Activated T-cell treated with anti-CD3 and anti-CD28 coated beads, Interleukin-2, amount 50 U/mL, for 4 hours (primary cell): ENCODE data around the gene KCTD21. TPM values are rescaled to one million over a fixed set of nuclear protein-coding genes. Genes with fewer than 3 reads are reported as not detected.
"Not testable (repeated sequence)": the region's sequence is repeated elsewhere in the genome, so short reads cannot be mapped to it uniquely, and the experiment has no call there.

Source experiments
- ATAC-seq, 2 donors: fragments of 200-7000 bp; cut with Tn5 transposase; one replicate each; pipeline ENCODE4 v1.10.0; 2021
- DNase-seq: peaks from one replicate; pipeline ENCODE4 v3.0.0-alpha.2; 2020
- H3K27me3 Mint-ChIP-seq: one replicate; pipeline ENCODE4 v1.8.0; 2021; ENCODE audit warnings: low read depth, mixed read lengths
- H3K36me3 Mint-ChIP-seq: one replicate; pipeline ENCODE4 v1.8.0; 2022; ENCODE audit warnings: mixed read lengths; ENCODE audit not compliant: insufficient read depth
- H3K4me1 Mint-ChIP-seq: one replicate; pipeline ENCODE4 v1.8.0; 2021; ENCODE audit warnings: low read depth, mixed read lengths
- H3K4me3 Mint-ChIP-seq: one replicate; pipeline ENCODE4 v1.8.0; 2021; ENCODE audit warnings: mild to moderate bottlenecking, moderate library complexity, mixed read lengths
- H3K9me3 Mint-ChIP-seq: one replicate; pipeline ENCODE4 v1.8.0; 2021; ENCODE audit warnings: mixed read lengths
- total RNA-seq, 3 donors: library from RNA; stranded (reverse); gene quantifications; one replicate each; pipeline ENCODE4 v1.2.1, GENCODE V29; 2021

Gene KCTD21
- total RNA-seq, 3 donors from 2014 or later: 3.2 to 5.4 (median 4.3) TPM

DNA sequence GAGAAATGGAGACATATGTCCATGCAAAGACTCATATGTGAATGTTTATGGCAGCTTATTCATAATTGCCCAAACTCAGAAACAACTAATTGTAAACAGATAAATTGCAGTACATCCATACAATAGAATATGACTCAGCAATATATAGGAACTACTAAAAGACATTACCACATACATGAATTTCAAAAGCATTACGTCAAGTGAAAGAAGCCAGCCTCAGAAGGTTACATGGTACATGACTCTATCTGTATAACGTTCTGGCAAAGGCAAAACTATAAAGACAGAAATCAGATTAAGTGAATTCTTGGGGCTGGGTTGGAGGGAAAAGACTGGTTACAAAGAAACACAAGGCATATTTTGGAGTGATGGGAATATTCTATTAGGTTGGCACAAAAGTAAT, 7.2 kb downstream of the KCTD21 start:
- peaks cover 4% of the 10 kb centered on the region for H3K9me3 Mint-ChIP-seq
- ATAC-seq (no peak), DNase-seq (no peak)
- H3K36me3 Mint-ChIP-seq: peaks cover 19% of the 10 kb centered on the region
- H3K4me1 Mint-ChIP-seq: no peaks in the 10 kb centered on the region
- H3K4me3 Mint-ChIP-seq: no peak overlapping the region
- H3K27me3 Mint-ChIP-seq: no peaks in the 10 kb centered on the region

DNA sequence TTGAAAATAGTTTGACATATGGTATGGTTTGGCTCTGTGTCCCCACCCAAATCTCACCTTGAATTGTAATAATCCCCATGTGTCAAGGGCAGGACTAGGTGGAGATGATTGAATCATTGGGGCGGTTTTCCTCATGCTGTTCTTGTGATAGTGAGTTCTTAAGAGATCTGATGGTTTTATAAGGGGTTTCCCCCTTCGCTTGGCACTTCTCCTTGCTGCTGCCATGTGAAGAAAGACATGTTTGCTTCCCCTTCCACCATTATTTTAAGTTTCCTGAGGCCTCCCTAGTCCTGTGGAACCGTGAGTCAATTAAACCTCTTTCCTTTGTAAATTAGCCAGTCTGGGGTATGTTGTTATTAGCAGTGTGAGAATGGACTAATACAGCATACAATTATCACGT, 7.7 kb downstream of the KCTD21 start:
- no peak for ATAC-seq
- H3K4me3 Mint-ChIP-seq: no peak overlapping the region
- DNase-seq: no peak
- H3K36me3 Mint-ChIP-seq: peaks cover 19% of the 10 kb centered on the region
- H3K9me3 Mint-ChIP-seq: peaks cover 4% of the 10 kb centered on the region
- H3K4me1 Mint-ChIP-seq: no peaks in the 10 kb centered on the region
- no peaks in the 10 kb centered on the region for H3K27me3 Mint-ChIP-seq

DNA sequence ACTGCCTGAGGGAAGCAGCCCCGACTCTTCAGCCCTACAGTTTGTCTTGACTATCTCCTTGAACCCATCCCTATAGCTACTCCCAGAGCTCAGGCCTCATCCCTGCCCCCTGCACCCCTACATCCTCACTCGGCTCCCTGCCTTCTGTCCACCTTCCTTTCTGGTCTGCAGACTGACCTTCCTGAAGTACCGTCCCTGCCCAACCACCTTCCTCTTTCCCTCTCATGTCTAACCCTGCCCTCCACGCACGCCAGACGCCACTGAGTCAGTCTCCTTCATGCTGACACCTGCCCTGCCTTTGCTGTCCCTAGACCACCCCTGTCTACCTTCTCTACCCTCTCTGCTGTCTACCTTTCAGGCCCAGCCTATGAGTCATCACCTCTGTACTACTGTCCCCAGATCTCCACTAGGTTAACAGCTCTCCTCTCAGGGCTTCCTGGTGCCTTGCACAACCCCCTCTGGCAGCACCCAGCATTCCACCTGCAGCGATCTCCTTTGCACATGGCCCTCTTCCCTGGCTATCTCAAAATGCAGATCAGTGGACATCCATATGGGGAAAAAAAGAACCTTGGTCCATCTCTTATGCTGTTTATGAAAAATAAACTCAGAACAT, 8.9 kb downstream of the KCTD21 start:
- Mint-ChIP-seq H3K4me1 (no peaks in the 10 kb centered on the region), H3K36me3 (peaks cover 19% of the 10 kb centered on the region), H3K9me3 (peaks cover 4% of the 10 kb centered on the region), H3K4me3 (no peak overlapping the region), H3K27me3 (no peaks in the 10 kb centered on the region)
- ATAC-seq: no peak
- no peak for DNase-seq

DNA sequence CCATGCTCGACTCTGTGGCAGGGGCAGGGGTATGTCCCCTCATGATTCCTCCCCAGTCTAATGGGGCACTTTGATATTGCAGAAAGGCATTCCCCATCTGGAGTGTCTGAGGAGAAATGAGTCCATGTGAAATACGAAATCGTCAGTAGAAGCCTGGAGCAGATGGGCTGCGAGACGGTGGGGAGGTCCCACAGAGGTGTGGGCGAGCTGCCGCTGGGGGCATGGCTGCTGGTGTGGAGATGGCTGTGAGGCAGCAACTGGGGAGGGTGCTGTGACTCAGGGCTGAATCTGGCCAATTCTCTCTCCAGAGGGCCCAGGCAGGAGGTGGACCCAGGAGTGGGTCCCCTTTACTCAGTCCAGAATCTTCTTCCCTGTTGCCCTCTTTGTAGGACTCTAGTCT, 11.2 kb downstream of the KCTD21 start:
- H3K4me3 Mint-ChIP-seq: no peak overlapping the region
- H3K36me3 Mint-ChIP-seq: peaks cover 33% of the 10 kb centered on the region
- no peak for ATAC-seq
- no peak for DNase-seq
- H3K27me3 Mint-ChIP-seq: no peaks in the 10 kb centered on the region
- H3K9me3 Mint-ChIP-seq: peaks cover 4% of the 10 kb centered on the region
- H3K4me1 Mint-ChIP-seq: no peaks in the 10 kb centered on the region

DNA sequence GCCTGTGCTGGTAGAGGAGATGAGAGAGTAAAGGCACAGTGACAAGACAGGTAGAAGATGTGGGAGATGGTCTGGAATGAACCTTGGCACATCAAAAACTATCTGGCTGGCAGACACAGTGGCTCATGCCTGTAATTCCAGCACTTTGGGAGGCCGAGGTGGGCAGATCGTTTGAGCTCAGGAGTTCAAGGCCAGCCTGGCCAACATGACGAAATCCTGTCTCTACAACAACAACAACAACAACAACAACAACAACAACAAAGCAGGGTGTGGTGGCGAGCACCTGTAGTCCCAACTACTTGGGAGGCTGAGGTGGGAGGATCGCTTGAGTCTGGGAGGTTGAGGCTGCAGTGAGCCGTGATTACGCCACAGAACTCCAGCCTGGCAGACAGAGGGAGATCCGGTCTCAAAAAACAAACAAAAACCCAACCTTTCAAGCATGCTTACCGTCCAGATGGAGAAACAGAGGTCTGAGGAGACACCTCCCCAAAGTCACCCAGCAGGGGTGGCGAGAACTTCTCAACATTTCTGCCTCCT, 11.8 kb downstream of the KCTD21 start:
- H3K9me3 Mint-ChIP-seq: peaks cover 4% of the 10 kb centered on the region
- no peaks in the 10 kb centered on the region for H3K4me1 Mint-ChIP-seq
- no peak overlapping the region for H3K4me3 Mint-ChIP-seq
- no peak for ATAC-seq
- no peak for DNase-seq
- H3K36me3 Mint-ChIP-seq: peaks cover 33% of the 10 kb centered on the region
- no peaks in the 10 kb centered on the region for H3K27me3 Mint-ChIP-seq

DNA sequence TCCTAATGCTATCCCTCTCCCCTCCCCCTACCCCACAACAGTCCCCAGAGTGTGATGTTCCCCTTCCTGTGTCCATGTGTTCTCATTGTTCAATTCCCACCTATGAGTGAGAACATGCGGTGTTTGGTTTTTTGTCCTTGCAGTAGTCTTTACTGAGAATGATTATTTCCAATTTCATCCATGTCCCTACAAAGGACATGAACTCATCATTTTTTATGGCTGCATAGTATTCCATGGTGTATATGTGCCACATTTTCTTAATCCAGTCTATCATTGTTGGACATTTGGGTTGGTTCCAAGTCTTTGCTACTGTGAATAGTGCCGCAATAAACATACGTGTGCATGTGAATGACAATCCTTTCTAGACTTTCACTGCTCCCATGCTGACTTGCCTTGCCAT, 12.6 kb downstream of the KCTD21 start:
- H3K9me3 Mint-ChIP-seq, DNase-seq, H3K4me1 Mint-ChIP-seq, ATAC-seq, H3K4me3 Mint-ChIP-seq, H3K27me3 Mint-ChIP-seq: not testable (repeated sequence)
- peaks cover 29% of the 10 kb centered on the region for H3K36me3 Mint-ChIP-seq

DNA sequence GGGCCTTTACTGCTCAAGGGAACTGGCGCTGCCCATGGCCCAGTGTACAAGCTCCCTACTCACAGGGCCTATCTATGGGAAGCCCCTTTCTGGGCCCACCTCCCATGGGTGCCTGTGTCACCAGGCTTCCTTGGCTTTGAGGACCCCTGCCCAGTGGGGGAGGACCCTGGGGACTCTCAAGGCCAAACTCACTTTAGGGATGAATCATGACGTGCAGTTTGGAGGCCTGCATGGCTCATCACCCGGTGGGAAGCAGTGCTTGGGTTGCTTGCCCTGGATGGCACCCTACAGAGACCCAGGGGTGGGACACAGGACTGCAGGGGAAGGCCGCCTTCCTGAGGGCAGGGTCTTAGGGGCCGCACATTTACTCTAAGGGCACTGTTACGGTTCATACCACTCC, 16.5 kb downstream of the KCTD21 start:
- ATAC-seq: no peak
- no peaks in the 10 kb centered on the region for H3K9me3 Mint-ChIP-seq
- H3K27me3 Mint-ChIP-seq: no peaks in the 10 kb centered on the region
- DNase-seq: no peak
- peaks cover 26% of the 10 kb centered on the region for H3K36me3 Mint-ChIP-seq
- no peaks in the 10 kb centered on the region for H3K4me1 Mint-ChIP-seq
- H3K4me3 Mint-ChIP-seq: no peak overlapping the region

DNA sequence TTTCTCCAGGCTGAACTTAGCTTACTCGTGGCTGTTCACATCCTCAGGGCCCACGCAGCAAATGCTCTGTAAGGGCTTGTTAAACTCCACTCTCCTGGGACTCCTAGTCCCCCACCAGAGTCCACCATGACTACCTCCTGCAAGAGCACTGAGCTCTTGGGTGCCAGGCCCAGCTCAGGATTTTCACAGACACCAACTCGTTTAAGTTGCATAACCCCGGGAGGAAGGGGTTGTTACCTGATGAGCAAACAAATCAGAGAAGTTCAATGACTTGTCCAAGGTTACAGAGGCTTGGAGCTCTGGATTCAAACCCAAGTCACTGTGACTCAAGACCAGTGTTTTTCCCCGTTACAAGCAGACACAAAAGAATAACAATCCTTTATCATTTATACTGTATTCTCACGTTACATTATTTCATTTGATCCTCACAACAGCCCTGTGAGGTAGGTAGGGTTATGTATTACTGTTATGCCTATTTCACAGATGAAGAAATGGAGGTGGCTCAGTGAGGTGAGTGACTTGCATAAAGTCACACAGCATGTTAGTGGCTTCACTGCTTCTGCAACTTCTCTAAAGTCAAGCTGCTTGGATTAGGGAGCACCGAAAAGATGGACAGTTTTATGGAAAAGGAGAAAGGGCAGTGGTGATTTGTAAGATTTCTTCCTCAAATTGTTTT, 17.4 kb downstream of the KCTD21 start:
- Mint-ChIP-seq H3K27me3 (no peaks in the 10 kb centered on the region), H3K4me3 (no peak overlapping the region), H3K4me1 (no peaks in the 10 kb centered on the region), H3K9me3 (no peaks in the 10 kb centered on the region), H3K36me3 (peaks cover 21% of the 10 kb centered on the region)
- DNase-seq (no peak), ATAC-seq (no peak)

DNA sequence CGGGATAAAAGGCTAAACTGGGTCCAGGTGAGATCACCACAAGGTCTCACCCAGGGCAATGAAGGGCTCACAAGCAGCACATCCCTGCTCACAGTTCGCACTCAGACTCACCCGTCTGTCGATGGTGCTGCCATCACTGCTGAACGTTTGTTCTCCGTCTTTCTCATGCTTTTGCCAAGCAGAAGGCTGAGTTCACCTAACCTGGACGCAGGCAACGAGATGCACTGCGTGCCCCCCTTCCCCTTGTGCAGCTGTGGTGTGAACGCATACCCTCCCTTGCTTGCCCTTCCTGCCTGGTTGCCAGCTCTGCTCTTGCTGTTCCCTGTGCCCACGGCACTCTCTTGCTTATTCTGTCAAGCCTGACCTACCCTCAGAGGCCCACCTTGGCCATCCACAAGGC, 18.0 kb downstream of the KCTD21 start:
- Mint-ChIP-seq H3K4me1 (no peaks in the 10 kb centered on the region), H3K27me3 (no peaks in the 10 kb centered on the region), H3K36me3 (peaks cover 21% of the 10 kb centered on the region), H3K4me3 (no peak overlapping the region), H3K9me3 (no peaks in the 10 kb centered on the region)
- no peak for DNase-seq
- ATAC-seq: no peak

DNA sequence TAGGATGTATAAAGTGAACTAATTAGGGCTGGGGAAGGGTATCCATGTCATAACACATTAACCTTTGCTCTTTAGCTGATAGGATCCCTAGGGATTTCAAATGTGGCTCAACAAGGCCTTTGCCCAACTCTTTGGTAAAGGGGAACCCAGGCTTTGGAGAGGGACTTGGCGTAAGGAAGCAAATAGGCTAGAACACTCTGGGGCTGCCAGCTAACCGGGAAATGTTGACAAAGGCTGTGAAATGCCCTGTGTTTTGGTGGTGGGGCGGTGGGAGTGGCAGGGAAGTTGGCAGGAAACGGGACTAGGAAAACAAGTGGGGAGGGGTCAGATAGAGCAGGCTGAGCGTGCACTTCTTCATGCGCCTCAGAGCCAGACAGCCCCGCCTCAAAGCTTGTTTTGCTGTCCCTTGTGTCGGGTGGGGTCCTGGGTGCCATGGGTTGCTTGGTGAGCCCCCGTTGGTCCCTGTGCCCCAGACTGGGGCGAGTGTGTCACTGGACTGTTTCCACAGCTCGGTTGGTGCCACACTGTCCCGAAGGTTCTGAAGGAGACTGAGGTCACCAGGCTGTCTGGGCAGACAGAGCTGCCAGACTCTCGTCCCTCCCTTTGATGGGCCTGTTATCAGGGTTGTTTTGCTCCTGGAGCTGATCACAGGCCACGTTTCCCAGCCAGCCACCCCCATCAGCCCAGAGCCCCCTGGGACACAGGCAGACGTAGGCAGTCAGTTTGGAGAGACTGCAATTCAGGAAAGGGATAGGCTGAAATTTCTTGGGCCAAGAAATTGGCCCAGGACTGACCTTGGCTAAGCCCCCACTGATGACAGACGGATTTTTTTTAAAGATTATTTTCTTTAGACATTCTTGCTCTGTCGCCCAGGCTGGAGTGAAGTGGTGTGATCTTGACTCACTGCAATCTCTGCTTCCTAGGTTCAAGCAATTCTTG, 19.6 kb downstream of the KCTD21 start:
- Mint-ChIP-seq H3K27me3 (no peaks in the 10 kb centered on the region), H3K36me3 (peaks cover 14% of the 10 kb centered on the region), H3K9me3 (no peaks in the 10 kb centered on the region), H3K4me1 (no peaks in the 10 kb centered on the region), H3K4me3 (no peak overlapping the region)
- no peak for DNase-seq
- no peak for ATAC-seq

DNA sequence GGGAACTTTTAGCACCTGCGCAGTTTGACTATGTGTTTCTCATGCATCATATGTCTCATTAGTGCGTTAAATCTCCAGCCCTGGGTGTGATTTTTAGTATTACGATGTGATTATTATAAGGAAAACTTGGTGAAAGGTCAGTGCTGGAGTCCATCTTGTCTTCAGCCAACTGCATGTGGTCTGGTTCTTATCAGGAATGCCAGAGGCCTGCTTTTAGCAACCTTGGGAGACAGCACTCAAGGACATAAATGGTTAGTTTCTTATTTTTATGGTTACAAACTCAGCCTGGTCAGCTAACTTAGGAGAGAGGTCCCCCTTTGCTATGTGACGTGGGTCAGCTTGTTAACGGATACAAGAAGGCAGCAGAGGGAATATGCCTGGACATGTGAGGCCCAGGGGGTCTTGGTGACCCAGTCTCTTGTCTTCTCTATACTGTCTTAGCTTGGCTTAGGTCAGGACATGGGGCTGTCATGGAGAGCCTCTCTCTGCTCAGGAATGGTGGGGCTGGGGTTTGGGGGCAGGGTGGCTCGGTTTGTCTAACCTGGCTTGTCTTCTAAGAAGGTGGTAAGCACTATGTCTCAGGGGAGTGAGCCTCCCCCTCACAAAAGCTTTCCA, 21.5 kb downstream of the KCTD21 start:
- no peaks in the 10 kb centered on the region for H3K4me1 Mint-ChIP-seq
- no peaks in the 10 kb centered on the region for H3K36me3 Mint-ChIP-seq
- DNase-seq: no peak
- H3K27me3 Mint-ChIP-seq: no peaks in the 10 kb centered on the region
- no peak overlapping the region for H3K4me3 Mint-ChIP-seq
- no peak for ATAC-seq
- no peaks in the 10 kb centered on the region for H3K9me3 Mint-ChIP-seq

DNA sequence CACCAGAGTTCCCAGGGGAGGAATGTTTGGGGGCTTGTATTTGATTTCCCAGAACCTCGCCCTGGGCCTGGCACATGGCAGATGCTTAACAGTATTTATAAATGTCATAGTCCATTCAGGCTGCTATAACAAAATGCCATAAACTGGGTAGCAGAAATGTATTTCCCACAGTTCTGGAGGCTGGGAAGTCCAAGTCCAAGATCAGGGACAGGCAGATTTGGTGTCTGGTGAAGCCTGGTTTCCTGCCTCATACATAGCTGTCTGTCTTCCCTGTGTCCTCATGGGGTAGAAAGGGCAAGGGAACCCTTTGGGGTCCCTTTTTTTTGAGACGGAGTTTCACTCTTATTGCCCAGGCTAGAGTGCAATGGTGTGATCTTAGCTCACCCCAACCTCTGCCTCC, 24.0 kb downstream of the KCTD21 start:
- DNase-seq (no peak), ATAC-seq (no peak)
- H3K27me3 Mint-ChIP-seq: no peaks in the 10 kb centered on the region
- H3K9me3 Mint-ChIP-seq: no peaks in the 10 kb centered on the region
- no peaks in the 10 kb centered on the region for H3K4me1 Mint-ChIP-seq
- no peaks in the 10 kb centered on the region for H3K36me3 Mint-ChIP-seq
- no peak overlapping the region for H3K4me3 Mint-ChIP-seq

DNA sequence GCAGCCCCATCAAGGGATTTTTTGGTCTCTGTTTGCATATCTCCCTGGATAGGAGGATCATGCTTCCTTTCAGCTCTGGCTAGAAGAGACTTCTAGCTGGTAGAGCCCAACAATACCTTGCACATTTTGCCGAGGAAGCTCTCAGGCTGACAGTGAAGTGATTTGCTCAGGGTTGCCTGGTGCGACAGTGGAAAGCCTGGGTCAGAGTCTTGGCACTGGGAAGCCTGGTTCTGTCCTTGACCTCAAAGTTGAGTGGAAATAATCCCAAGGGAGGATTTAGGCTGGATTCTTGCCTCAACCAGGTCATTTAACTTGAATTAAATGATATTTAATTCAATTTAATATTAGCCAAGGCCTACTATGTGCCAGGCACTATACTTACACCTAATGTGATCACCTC, 24.6 kb downstream of the KCTD21 start:
- H3K36me3 Mint-ChIP-seq: no peaks in the 10 kb centered on the region
- H3K4me1 Mint-ChIP-seq: no peaks in the 10 kb centered on the region
- ATAC-seq: no peak
- H3K27me3 Mint-ChIP-seq: no peaks in the 10 kb centered on the region
- H3K9me3 Mint-ChIP-seq: no peaks in the 10 kb centered on the region
- DNase-seq: no peak
- no peak overlapping the region for H3K4me3 Mint-ChIP-seq

DNA sequence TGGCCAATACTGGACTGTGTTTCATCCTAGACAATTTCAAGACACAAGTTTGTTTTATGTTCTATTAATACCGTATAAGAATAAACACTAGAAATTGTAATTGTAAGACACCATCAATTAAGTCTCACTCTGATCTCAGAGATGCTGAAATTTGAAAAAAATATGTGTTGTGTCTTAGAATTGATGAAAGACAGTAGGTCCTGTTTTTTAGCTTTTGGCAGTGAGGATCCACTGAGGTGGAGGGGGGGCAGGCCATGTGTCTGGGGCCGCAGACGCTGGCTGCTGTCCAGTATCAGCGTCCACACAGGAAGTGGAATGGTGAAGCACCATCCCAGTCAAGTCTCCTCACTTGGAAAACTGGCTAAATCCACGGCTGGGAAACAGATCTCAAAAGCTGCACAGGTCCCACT, 26.5 kb downstream of the KCTD21 start:
- ATAC-seq (no peak), DNase-seq (no peak)
- H3K27me3 Mint-ChIP-seq: no peaks in the 10 kb centered on the region
- H3K36me3 Mint-ChIP-seq: no peaks in the 10 kb centered on the region
- H3K9me3 Mint-ChIP-seq: no peaks in the 10 kb centered on the region
- no peaks in the 10 kb centered on the region for H3K4me1 Mint-ChIP-seq
- H3K4me3 Mint-ChIP-seq: no peak overlapping the region
